Measurements from ENCODE around the gene DNAL1.
A peak's percentile ranks its signal among the peaks of the same experiment; 100 is the strongest.

The DNAL1 gene

DNA sequence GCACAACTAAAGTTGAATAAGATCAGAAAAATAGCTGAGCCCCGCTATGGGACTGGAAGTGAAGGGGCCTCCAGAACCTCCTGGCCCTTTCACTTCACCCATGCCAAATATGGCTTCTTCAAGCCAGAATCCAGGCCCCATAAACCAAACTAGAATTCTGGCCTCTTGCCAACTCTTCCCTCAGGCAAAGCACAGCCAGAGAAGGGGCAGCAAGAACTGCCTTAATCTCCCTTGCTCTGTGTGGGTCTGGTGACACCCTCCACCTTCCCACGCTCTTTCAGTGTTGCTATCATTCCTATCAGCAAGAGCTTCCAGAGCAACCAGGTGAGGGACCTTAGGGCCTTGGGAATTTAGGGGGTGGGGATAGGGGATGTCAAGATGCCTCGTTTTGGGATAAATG is 72.5 kb downstream of the DNAL1 start (continued):
- TF ChIP-seq, protein P1, sequence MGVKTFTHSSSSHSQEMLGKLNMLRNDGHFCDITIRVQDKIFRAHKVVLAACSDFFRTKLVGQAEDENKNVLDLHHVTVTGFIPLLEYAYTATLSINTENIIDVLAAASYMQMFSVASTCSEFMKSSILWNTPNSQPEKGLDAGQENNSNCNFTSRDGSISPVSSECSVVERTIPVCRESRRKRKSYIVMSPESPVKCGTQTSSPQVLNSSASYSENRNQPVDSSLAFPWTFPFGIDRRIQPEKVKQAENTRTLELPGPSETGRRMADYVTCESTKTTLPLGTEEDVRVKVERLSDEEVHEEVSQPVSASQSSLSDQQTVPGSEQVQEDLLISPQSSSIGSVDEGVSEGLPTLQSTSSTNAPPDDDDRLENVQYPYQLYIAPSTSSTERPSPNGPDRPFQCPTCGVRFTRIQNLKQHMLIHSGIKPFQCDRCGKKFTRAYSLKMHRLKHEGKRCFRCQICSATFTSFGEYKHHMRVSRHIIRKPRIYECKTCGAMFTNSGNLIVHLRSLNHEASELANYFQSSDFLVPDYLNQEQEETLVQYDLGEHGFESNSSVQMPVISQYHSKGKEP (tag by site-specific recombination; IDR thresholded peaks at IDR 0.05): peak; percentile 57; the same call in 1 of the 2 replicates
- no peak for TF ChIP-seq ZNF48 (tag by site-specific recombination; IDR thresholded peaks at IDR 0.05)
- TF ChIP-seq KLF8 (tag by site-specific recombination; IDR thresholded peaks at IDR 0.05): no peak
- TF ChIP-seq, protein P2, sequence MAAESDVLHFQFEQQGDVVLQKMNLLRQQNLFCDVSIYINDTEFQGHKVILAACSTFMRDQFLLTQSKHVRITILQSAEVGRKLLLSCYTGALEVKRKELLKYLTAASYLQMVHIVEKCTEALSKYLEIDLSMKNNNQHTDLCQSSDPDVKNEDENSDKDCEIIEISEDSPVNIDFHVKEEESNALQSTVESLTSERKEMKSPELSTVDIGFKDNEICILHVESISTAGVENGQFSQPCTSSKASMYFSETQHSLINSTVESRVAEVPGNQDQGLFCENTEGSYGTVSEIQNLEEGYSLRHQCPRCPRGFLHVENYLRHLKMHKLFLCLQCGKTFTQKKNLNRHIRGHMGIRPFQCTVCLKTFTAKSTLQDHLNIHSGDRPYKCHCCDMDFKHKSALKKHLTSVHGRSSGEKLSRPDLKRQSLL (tag by site-specific recombination; IDR thresholded peaks at IDR 0.05): no peak
- TF ChIP-seq, protein P3, sequence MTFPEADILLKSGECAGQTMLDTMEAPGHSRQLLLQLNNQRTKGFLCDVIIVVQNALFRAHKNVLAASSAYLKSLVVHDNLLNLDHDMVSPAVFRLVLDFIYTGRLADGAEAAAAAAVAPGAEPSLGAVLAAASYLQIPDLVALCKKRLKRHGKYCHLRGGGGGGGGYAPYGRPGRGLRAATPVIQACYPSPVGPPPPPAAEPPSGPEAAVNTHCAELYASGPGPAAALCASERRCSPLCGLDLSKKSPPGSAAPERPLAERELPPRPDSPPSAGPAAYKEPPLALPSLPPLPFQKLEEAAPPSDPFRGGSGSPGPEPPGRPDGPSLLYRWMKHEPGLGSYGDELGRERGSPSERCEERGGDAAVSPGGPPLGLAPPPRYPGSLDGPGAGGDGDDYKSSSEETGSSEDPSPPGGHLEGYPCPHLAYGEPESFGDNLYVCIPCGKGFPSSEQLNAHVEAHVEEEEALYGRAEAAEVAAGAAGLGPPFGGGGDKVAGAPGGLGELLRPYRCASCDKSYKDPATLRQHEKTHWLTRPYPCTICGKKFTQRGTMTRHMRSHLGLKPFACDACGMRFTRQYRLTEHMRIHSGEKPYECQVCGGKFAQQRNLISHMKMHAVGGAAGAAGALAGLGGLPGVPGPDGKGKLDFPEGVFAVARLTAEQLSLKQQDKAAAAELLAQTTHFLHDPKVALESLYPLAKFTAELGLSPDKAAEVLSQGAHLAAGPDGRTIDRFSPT (tag by site-specific recombination; IDR thresholded peaks at IDR 0.05): no peak
- TF ChIP-seq ZNF433 (tag by site-specific recombination; IDR thresholded peaks at IDR 0.05; ENCODE audit: low read depth): no peak
- no peak for TF ChIP-seq ZNF777 (tag by site-specific recombination; IDR thresholded peaks at IDR 0.05; ENCODE audit: borderline replicate concordance)
- TF ChIP-seq, protein P4, sequence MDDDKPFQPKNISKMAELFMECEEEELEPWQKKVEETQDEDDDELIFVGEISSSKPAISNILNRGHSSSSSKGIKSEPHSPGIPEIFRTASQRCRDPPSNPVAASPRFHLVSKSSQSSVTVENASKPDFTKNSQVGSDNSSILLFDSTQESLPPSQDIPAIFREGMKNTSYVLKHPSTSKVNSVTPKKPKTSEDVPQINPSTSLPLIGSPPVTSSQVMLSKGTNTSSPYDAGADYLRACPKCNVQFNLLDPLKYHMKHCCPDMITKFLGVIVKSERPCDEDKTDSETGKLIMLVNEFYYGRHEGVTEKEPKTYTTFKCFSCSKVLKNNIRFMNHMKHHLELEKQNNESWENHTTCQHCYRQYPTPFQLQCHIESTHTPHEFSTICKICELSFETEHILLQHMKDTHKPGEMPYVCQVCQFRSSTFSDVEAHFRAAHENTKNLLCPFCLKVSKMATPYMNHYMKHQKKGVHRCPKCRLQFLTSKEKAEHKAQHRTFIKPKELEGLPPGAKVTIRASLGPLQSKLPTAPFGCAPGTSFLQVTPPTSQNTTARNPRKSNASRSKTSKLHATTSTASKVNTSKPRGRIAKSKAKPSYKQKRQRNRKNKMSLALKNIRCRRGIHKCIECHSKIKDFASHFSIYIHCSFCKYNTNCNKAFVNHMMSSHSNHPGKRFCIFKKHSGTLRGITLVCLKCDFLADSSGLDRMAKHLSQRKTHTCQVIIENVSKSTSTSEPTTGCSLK (tag by site-specific recombination; IDR thresholded peaks at IDR 0.05): no peak
- TF ChIP-seq, protein P5, sequence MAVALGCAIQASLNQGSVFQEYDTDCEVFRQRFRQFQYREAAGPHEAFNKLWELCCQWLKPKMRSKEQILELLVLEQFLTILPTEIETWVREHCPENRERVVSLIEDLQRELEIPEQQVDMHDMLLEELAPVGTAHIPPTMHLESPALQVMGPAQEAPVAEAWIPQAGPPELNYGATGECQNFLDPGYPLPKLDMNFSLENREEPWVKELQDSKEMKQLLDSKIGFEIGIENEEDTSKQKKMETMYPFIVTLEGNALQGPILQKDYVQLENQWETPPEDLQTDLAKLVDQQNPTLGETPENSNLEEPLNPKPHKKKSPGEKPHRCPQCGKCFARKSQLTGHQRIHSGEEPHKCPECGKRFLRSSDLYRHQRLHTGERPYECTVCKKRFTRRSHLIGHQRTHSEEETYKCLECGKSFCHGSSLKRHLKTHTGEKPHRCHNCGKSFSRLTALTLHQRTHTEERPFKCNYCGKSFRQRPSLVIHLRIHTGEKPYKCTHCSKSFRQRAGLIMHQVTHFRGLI (tag by site-specific recombination; IDR thresholded peaks at IDR 0.05): no peak
- TF ChIP-seq ZNF560 (tag by site-specific recombination; IDR thresholded peaks at IDR 0.05; ENCODE audit: borderline replicate concordance): no peak
- TF ChIP-seq, protein P6, sequence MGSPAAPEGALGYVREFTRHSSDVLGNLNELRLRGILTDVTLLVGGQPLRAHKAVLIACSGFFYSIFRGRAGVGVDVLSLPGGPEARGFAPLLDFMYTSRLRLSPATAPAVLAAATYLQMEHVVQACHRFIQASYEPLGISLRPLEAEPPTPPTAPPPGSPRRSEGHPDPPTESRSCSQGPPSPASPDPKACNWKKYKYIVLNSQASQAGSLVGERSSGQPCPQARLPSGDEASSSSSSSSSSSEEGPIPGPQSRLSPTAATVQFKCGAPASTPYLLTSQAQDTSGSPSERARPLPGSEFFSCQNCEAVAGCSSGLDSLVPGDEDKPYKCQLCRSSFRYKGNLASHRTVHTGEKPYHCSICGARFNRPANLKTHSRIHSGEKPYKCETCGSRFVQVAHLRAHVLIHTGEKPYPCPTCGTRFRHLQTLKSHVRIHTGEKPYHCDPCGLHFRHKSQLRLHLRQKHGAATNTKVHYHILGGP (tag by site-specific recombination; IDR thresholded peaks at IDR 0.05): 0 out of 2 replicates have a peak, but pooled peaks have one; percentile 46
- no peak for TF ChIP-seq ZNF335 (tag by site-specific recombination; conservative IDR thresholded peaks at IDR 0.05)
- TF ChIP-seq ELK4 (IDR thresholded peaks at IDR 0.05; ENCODE audit: borderline replicate concordance, low read depth, low read length): no peak
- TF ChIP-seq ZFHX2 (tag by site-specific recombination; conservative IDR thresholded peaks at IDR 0.05): peak; percentile 80
- peak; percentile 76 for TF ChIP-seq ZNF37A (tag by site-specific recombination; IDR thresholded peaks at IDR 0.05)
- no peak for TF ChIP-seq ZXDB (tag by site-specific recombination; IDR thresholded peaks at IDR 0.05)
- TF ChIP-seq, protein P7, sequence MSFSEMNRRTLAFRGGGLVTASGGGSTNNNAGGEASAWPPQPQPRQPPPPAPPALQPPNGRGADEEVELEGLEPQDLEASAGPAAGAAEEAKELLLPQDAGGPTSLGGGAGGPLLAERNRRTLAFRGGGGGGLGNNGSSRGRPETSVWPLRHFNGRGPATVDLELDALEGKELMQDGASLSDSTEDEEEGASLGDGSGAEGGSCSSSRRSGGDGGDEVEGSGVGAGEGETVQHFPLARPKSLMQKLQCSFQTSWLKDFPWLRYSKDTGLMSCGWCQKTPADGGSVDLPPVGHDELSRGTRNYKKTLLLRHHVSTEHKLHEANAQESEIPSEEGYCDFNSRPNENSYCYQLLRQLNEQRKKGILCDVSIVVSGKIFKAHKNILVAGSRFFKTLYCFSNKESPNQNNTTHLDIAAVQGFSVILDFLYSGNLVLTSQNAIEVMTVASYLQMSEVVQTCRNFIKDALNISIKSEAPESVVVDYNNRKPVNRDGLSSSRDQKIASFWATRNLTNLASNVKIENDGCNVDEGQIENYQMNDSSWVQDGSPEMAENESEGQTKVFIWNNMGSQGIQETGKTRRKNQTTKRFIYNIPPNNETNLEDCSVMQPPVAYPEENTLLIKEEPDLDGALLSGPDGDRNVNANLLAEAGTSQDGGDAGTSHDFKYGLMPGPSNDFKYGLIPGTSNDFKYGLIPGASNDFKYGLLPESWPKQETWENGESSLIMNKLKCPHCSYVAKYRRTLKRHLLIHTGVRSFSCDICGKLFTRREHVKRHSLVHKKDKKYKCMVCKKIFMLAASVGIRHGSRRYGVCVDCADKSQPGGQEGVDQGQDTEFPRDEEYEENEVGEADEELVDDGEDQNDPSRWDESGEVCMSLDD (tag by site-specific recombination; IDR thresholded peaks at IDR 0.05): no peak
- TF ChIP-seq ZNF302 (tag by site-specific recombination; IDR thresholded peaks at IDR 0.05; ENCODE audit: low read depth): no peak
- no peak for TF ChIP-seq SP3 (tag by site-specific recombination; IDR thresholded peaks at IDR 0.05)
- no peak for TF ChIP-seq ZSCAN16 (tag by site-specific recombination; IDR thresholded peaks at IDR 0.05)
- no peak for TF ChIP-seq ZNF23 (tag by site-specific recombination; IDR thresholded peaks at IDR 0.05; ENCODE audit: borderline replicate concordance)
- TF ChIP-seq ZNF391 (tag by site-specific recombination; IDR thresholded peaks at IDR 0.05; ENCODE audit: borderline replicate concordance, low read depth): no peak
- TF ChIP-seq ZNF223 (tag by site-specific recombination; IDR thresholded peaks at IDR 0.05): no peak
- TF ChIP-seq ZIC2 (tag by site-specific recombination; IDR thresholded peaks at IDR 0.05): no peak
- TF ChIP-seq ZNF202 (tag by site-specific recombination; IDR thresholded peaks at IDR 0.05; ENCODE audit: borderline replicate concordance): no peak
- peak; percentile 86; the same call in 1 of the 2 replicates for TF ChIP-seq ZNF624 (tag by site-specific recombination; IDR thresholded peaks at IDR 0.05)

Data from HEK293 (cell line).